ENCODE measurements around the gene SLA2.
"Not testable (repeated sequence)": the region's sequence is repeated elsewhere in the genome, so short reads cannot be mapped to it uniquely, and the experiment has no call there.

The SLA2 gene, protein sequence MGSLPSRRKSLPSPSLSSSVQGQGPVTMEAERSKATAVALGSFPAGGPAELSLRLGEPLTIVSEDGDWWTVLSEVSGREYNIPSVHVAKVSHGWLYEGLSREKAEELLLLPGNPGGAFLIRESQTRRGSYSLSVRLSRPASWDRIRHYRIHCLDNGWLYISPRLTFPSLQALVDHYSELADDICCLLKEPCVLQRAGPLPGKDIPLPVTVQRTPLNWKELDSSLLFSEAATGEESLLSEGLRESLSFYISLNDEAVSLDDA

DNA sequence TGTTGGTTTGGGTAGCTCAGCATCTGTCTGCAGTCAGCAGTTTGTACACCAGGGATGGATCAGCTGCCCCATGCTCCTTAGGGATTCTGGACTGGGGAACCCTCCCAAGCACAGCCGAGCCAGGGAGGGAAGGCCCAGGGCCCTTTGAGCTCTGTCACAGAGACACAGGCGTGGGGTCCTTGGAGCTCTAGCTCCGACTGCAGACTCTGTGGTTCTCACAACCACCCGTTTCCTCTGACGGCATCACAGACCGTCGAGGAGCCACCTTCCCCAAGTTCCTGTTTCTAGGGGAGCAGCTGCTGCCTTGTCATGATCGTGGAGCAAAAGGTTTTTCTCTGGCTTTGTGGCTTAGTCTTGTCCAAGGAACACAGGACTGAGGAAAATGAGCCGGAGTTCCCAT is at the start of gene SLA2:
Gene SLA2 (minus strand): TSS at position 199 of the 400 bp plus-strand sequence. CDS start 4,861 bp downstream, outside the sequence.
- DNase-seq, result no peak

GRCh38 chr20:36695467-36695866 is 49.5 kb upstream of the SLA2 start:
- DNase-seq, result not testable (repeated sequence)

DNA sequence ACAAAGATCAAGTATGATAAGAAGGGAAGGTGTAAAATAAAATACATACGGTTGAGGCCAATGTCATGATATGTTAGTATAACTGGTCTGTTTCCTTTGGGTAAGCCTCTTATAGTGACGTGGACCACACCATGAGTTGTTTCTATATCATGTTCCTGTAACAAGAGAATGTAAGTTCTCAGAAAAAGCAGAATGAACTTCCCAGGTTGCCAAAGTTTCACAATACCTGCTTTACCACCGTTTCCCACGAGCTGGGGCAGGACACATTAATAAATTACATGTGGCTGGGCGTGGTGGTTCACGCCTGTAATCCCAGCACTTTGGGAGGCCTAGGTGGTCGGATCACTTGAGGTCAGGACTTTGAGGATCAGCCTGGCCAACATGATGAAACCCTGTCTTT is 42.6 kb upstream of the SLA2 start:
- DNase-seq, result no peak

DNA sequence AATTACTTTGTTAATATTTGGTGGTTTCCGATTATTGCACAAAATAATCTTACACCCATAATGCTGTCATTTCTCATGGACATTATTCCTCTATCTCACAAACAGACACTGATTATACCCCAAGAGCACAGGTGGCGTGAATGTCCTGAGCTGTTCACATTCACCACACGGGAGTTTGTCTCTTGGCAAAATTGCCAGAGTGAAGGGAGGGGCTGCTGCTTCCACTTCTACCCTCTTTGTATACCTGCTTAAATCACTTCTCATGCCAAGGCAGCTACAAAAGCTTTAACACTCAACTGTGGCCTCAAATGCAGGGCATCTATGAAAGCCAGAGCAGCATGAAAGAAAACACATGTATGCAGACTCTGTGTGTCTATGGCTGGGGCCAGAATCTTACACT is 41.9 kb upstream of the SLA2 start:
- DNase-seq, result no peak

DNA sequence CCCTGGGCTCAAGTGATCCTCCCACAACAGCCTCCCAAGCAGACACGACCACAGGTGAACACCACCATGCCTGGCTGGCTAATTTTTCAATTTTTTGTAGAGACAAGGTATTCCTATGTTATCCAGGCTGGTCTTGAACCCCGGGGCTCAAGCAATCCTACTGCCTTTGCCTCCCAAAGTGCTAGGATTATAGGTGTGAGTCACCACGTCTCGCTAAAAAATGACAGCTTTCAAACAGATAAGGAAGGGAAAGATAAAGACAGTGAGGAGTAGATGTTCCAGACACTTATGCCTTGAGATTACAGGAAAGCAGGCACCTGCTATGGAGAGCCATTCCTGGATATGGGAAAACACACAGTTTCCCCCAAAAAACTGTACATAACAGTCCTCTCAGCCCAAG is 40.9 kb upstream of the SLA2 start:
- no peak for DNase-seq

DNA sequence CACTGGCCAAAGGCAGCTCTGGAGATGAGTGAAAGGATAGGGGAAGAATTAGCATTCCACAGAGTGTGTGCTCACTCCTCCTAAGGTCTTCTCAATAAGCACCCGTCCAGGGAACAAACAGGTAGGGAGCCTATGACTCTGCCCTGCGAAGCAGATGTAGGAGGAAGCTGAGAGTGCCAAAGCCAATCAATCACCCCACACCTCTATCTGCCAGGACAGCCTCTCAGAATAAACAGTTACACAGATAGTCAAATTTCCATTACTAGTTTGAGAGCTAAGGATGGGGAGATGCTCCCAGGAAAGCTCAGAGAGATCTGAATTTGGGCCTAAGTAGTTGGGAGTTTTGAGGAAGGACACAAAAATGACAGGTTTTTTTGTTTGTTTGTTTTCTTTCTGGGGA is 40.5 kb upstream of the SLA2 start:
- DNase-seq, result no peak

DNA sequence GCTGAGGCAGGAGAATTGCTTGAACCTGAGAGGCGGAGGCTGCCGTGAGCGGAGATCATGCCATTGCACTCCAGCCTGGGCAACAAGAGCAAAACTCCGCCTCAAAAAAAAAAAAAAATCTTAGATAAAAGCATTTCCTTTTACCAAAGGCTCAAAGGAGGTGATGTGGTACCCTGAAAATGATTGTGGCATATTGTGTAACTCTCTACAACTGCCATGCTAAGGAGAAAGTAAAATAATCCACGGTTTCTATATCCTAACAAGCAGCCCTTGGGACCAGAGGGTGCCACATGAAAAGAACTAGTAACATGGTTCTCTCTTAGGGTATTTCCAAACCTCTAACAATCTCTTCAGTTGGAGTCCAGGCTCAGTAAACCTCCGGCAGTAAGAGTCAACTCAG is 38.8 kb upstream of the SLA2 start:
- DNase-seq, result no peak

DNA sequence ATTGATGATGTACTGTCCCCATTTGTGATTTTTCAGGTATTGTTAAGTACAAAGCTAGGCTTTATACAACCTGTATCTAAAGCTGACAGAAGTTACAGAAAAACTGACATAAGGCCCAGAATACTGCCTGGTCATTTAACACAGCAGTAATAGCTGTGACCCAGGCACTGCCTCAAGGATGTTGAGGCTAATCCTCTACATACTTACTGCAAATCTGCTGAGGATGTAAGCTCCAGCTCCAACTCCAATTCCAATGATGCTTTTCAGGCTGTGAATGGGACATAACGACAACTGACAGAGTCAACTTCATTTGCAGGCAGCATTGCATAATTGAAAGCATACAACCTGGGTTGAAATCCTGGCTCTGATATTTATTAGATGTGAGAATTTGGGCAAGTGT is 36.3 kb upstream of the SLA2 start:
- DNase-seq, result no peak

GRCh38 chr20:36677422-36677771 is 31.4 kb upstream of the SLA2 start:
- DNase-seq, result no peak

- DNase-seq, result peak; percentile 98
These were observed 30.9 kb upstream of the SLA2 start for GRCh38 chr20:36676701-36677421.

DNA sequence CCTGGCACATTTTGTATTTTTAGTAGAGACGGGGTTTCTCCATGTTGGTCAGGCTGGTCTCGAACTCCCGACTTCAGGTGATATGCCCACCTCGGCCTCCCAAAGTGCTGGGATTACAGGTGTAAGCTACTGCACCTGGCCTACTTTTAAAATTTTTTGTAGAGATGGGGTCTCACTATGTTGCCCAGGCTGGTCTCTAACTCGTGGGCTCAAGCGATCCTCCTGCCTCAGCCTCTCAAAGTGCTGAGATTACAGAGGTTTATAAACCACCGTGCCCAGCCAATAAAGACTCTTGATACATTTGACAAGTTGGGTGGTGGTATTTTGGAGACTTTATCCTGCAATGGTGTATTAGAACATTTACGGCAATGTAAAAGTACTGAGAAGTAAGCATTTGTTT is 29.5 kb upstream of the SLA2 start:
- not testable (repeated sequence) for DNase-seq

DNA sequence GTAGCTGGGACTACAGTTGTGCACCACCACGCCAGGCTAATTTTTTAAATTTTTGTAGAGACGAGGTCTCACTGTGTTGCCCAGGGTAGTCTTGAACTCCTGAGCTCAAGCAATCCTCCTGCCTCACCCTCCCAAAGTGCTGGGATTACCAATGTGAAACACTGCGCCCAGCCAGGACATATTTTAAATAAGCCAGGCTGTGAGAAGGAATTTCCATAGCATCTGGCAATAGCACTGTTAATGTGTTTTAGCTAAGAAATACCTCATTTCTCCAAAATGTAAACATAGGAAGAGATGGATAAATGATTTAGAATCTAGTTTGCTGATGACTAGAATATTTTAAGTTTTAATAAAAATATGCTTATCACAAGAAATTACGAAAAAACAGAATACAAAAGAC is 27.0 kb upstream of the SLA2 start:
- DNase-seq, result no peak

GRCh38 chr20:36670665-36671357 is 24.8 kb upstream of the SLA2 start:
- no peak for DNase-seq

- no peak for DNase-seq
These were observed 20.3 kb upstream of the SLA2 start for GRCh38 chr20:36666181-36666740.

DNA sequence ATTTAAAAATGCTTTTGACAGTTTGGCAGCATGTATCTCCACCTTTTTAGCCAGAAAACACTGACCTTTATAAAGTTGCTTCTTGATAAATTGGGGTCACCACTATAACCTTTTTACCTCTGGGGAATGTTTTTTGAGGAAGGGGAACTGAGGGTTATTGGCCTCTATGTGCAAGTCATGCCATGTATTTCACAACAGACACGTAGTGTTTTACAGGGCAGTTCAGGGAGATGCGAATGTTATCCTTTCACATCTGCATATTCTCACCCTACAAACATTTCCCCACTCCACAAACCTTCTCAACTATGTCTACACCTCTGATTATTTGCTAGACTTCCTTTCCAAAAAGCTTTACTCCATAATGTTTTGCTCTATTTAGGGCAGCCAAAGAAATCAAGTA is 17.0 kb upstream of the SLA2 start:
- no peak for DNase-seq

GRCh38 chr20:36658300-36658699 is 12.3 kb upstream of the SLA2 start:
- no peak for DNase-seq

DNA sequence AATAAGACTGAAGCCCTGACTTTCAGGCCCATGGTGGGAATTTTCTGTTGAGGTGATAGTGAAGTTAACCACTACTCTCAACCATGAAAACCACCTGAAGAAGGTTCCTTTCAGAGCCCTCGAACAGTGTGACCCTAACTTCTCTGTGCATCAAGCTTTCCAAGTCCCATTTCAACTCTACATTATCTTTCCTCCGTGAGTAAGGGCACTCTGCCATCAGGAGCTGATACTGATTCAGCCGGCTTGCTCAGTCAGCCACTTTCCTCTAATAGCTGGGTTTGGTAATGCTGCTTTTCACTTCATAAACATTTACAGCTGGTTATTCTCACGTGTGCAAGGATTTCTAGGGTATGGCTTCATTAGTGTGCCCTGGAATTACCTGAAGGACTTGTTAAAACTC is 10.7 kb upstream of the SLA2 start:
- DNase-seq, result no peak

DNA sequence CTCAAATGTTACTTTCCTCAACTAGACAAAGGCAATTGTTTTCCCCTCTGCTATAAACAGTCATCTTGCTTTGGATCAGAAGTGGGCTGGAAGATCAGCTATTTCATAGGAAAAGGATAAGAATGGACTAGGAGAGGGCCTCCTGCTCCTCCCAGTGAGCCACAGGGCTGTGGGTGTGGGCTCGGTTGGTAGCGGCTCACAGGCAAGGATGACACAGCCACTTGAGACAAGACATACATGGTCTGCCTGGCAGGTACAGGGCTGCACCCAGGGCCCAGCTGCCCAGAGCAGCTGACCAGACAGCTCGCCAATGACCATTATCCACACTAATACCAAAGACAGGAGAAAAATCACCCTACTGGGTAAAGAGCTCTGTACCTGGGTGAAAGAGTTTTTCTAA is 9.0 kb upstream of the SLA2 start:
- no peak for DNase-seq

DNA sequence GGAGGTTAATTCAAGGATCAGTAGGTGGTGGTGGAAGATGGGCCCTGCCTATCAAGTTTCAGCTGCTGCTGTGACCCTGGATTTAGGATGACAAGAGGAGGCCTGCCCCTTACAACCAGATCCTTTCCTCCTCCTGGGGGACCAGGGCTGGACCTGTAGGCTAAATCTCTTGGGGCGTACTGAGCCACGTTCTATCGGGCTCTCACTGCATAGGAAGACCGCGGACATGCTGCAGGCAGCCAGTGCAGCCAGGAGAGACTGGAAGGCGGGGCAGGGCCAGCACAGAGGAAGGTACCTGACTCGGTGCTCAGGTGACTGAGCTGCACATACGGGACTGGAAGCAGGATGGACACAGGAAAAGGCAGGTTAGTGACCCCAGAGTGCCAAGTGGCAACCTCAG is 8.5 kb upstream of the SLA2 start:
- no peak for DNase-seq

DNA sequence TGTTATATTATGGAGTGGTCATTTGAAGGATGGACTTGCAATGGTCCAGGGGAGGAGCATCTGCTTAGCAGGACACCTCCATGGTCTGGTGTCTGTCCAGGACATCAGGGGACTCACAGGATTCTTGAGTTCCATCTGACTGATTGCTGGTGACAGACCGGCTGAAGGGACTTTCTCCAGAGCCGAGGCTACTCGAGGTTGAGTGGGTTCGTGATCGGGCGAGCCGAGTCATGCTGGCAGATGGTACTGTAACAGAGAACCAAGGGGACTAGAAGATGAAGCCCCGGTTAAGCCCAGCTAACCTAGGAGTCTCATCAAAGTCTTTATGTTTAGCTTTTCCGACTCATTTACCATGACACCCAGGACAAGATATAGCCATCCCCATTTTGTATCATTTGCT is 7.5 kb upstream of the SLA2 start:
- no peak for DNase-seq

DNA sequence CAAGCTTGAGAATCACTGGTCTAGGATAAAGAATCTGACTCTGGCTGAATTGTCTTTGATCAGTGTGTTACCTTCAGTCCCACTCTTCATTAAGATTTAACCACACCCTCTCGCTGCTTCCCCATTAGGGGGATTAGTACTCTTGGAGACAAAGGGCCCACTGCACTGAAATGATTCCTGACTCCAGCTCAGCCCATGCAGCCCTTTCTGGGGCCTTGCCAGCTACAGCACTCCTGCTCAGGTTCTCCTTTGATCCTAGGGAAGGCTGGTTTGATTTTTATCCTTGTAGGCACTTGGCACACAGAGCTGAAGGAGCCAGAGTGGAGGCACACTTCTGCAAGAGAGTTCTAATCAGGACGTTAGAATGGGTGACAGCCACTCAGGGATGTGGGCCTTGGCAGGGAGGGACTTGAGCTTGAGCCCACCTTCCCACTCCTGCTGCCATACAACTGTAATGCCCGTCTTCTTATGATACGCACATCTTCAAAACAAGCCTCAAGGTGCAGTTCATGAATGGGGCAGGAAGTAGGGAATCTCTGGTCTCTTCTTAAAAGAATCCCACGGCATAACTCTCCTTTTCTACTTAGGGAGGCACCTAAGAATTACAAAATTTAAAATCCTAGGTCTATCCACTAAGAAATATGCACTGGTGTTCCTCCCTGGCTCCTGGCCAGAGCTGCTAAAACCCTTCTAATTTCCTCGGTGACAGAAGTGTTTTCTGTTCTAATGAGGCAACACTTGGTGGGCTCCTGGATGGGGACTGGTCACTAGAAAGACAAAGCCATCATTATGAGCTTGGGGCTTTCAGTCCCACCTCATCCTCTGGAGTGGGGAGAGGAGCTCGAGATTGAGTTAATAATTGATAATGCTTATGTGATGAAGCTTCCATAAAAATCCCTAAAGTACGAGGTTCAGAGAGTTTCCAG is 1.5 kb upstream of the SLA2 start:
- DNase-seq, result no peak

DNA sequence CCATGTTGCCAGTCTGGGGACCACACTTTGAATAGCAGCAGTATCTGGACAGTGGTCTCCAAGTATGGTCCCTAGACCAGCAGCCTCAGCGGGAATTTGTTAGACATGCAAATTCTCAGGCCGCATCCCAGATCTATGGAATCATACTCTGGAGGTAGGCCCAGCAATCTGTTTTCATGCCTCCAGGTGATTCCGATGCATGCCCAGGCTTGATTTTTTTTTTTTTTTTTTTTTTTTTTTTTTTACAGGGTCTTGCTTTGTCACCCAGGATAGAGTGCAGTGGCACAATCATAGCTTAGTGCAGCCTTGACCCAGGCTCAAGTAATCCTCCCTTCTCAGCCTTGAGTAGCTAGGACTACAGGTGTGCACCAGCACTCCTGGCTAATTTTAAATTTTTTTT is 682 bp upstream of the SLA2 start:
- no peak for DNase-seq

- no peak for DNase-seq
These were observed 643 bp downstream of the SLA2 start for GRCh38 chr20:36645353-36645752.
